ENCODE results near the gene TRIM68.

Gene TRIM68, protein sequence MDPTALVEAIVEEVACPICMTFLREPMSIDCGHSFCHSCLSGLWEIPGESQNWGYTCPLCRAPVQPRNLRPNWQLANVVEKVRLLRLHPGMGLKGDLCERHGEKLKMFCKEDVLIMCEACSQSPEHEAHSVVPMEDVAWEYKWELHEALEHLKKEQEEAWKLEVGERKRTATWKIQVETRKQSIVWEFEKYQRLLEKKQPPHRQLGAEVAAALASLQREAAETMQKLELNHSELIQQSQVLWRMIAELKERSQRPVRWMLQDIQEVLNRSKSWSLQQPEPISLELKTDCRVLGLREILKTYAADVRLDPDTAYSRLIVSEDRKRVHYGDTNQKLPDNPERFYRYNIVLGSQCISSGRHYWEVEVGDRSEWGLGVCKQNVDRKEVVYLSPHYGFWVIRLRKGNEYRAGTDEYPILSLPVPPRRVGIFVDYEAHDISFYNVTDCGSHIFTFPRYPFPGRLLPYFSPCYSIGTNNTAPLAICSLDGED

DNA sequence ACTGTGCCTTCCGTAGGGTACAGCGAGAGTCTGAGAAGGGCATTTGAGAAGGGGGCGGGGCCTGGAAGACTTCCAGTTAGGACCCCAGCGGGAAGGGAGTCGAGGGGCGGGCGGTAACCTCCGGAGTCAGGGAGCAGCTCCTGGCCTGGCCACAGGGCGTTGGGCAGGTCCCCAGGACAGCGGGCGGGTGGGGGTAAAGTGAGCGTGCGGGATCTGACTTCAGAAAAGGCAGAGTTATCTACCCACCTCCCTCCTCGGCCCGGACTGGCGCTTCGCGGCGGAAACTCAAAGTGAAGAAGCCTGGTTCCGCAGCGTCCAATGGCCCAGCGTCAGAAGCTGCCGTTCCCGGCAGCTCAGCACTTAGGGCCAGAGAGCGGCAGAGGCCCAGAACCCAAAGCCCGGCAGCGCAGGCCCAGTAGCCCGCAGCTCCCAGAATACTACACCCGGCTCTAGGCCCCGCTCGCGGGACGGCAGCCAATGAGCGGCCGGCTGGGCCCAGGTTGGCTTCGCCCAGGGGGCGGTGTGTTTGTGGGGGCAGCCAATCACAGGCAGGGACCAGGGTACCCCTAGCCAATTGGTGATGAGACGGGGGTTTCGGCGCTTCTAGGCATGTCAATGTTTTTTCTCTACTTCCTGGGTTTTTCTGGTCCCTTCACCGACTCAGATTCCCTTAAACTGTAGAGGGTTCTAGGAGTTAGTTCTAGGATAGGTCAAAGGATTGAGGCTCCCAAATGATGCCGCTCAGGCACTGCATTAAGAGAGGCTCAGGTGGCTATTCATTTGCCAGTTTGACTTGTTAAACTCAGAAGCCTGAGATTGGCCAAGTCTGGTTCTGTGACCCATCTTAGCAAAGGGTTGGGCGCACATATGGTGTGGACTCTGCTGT is at the start of gene TRIM68:
Gene TRIM68, minus strand, starts transcription at position 451 of the 886 bp plus-strand sequence. CDS start 2,727 bp downstream, outside the sequence.
- DNase-seq (ENCODE audit: low read depth in 1 of 2, low spot score in 1 of 2): peak; percentile 84 to 89

DNA sequence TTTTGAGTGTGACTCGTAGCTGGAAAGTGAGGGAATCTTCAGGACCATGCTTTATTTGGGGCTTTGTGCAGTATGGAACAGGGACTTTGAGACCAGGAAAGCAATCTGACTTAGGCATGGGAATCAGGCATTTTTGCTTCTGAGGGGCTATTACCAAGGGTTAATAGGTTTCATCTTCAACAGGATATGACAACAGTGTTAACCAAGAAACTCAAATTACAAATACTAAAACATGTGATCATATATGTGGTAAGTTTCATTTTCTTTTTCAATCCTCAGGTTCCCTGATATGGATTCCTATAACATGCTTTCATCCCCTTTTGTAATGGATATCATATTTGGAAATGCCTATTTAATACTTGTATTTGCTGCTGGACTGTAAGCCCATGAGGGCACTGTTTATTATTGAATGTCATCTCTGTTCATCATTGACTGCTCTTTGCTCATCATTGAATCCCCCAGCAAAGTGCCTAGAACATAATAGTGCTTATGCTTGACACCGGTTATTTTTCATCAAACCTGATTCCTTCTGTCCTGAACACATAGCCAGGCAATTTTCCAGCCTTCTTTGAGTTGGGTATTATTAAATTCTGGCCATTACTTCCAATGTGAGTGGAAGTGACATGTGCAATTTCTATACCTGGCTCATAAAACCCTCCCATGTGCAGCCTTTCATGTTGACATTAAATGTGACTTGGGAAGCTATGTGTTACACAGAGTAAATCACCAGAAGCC is 46.8 kb upstream of the TRIM68 start:
- no peak for DNase-seq (ENCODE audit: low read depth in 1 of 2, low spot score in 1 of 2)

DNA sequence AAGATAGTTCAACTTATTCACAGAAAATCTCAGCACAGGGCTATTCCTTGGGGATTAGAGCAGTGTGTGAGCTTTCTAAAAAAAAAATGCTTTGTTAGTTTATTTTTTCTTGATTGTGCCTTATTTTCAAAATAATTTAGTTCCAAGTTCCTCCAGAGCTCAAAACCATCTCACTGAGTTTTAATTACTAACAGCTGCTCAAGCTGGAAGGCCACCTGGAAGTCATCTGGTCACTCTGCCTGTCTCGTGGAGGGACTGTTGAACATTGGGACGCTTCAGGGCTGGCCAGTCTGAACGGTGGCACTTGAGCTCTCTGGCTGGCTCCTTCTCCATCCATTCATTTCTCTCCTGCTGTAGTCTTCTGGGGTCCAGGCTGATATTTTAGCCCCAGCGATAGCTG is 39.7 kb upstream of the TRIM68 start:
- no peak for DNase-seq (ENCODE audit: low read depth in 1 of 2, low spot score in 1 of 2)

DNA sequence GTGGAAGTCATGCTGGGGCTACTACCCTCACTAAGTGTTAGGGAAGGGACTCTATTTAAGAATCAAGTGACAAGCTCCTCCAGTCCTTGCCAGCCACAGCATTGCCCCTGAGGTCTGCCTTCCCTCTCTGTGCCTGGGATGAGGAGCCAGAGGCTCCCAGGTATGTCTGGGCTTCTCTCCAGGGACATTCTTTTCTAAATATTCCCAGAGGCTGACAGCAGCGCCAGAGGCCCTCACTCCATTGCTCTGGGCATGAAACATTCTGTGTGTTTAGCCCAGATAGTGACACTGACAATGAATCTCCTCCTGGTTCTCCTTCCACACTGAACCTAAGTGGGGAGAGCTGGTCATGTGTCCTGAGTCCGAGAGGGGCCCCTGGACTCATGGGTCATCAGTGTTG is 37.9 kb upstream of the TRIM68 start:
- no peak for DNase-seq (ENCODE audit: low read depth in 1 of 2, low spot score in 1 of 2)

DNA sequence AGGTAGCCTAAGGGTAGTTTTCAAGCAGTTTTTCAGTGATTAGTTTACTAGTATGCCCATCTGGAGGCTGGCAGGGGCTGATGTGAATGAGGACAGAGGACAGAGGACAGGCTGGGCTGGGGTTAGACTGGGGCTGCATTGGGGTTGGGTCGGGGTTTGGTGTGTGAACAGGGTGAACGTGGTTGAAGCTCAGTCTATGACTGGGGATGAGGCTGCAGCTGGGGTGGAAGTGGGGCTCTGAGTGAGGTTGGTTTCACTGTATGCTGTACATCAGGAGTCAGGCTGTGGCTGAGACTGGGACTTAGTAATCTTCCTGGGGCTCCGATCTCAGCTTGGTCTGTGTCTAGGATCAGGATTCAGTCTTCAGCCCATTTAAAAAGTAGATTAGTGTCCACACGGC is 36.2 kb upstream of the TRIM68 start:
- no peak for DNase-seq (ENCODE audit: low read depth in 1 of 2, low spot score in 1 of 2)

DNA sequence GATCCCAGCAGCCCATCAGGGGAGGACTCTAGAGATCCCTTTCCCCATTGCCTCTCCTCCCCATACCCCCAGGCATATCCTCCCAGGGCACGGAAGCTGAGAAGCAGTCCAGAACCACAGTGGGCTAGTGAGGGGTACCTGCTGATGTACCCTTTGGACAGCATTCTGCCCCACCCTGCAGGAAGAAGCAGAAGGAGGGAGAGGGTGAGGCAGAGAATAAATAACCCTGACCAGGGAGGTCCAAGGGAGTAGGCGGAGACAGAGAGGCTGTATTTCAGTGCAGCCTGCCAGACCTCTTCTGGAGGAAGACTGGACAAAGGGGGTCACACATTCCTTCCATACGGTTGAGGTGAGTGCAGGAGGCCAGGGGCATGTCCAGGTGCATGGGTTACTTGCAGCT is 35.7 kb upstream of the TRIM68 start, which contains the start of gene OR51E1:
Gene OR51E1, plus strand, starts transcription at position 301 of the 400 bp plus-strand sequence. CDS start 8,545 bp downstream, outside the sequence.
- no peak for DNase-seq (ENCODE audit: low read depth in 1 of 2, low spot score in 1 of 2)

DNA sequence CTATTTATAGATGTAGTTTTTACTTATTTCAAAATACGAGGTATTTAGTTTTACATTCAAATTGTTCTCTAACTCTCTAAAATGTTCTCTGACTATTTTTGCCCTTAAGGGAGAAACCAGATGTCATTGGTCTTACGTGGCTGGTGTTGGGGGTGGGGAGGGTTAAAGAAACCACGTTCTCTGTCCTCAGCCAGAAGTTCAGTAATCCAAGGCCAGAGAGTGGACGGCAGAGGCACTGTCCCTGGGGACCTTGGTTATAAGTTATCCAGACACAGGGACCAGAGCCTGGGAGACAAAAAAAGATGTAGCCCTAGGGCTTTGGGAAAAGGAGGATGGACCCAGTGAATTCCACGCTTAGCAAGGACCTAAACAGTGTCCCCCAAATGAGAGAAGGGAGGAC is 35.0 kb upstream of the TRIM68 start:
- no peak for DNase-seq (ENCODE audit: low read depth in 1 of 2, low spot score in 1 of 2)

DNA sequence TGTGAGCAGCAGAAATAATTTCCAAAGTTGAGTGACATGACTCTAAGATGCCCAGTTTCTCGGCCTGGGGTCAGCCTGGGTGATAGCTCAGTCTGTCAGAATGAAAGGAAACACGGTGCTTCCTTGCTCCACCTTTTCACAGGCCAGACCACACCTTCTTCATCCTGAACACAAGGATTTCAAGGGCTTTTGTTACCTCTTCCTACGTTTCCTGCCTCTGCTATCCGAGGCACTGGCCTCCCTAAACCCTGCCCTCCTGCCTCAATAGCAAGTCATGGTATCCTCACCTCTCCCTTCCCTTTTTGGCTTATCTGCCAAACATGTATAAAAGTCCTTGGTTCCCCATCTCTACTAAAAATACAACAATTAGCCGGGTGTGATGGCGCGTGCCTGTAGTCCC is 34.0 kb upstream of the TRIM68 start:
- DNase-seq (ENCODE audit: low read depth in 1 of 2, low spot score in 1 of 2): no peak

DNA sequence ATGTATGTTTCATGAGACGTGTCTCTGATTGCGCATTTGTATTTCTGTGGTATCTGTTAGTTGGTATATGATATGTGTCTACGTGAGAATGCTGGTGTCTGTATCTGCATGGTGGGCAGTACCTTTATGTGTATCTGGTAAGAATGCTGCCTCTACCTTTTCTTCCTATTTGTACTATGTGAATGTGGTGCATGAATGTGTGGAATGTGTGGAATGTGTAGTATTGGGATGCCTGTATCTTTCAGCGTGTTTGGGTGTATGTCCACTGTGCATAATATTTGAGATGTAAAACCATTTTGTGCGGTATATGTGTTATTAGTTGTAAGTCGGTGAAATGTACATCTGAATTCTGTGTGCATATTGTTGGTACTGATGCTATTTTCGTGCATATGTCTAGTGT is 33.5 kb upstream of the TRIM68 start:
- no peak for DNase-seq (ENCODE audit: low read depth in 1 of 2, low spot score in 1 of 2)

DNA sequence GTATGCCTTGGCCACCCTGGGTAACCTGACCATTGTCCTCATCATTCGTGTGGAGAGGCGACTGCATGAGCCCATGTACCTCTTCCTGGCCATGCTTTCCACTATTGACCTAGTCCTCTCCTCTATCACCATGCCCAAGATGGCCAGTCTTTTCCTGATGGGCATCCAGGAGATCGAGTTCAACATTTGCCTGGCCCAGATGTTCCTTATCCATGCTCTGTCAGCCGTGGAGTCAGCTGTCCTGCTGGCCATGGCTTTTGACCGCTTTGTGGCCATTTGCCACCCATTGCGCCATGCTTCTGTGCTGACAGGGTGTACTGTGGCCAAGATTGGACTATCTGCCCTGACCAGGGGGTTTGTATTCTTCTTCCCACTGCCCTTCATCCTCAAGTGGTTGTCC is 31.9 kb upstream of the TRIM68 start:
- DNase-seq (ENCODE audit: low read depth in 1 of 2, low spot score in 1 of 2): no peak

DNA sequence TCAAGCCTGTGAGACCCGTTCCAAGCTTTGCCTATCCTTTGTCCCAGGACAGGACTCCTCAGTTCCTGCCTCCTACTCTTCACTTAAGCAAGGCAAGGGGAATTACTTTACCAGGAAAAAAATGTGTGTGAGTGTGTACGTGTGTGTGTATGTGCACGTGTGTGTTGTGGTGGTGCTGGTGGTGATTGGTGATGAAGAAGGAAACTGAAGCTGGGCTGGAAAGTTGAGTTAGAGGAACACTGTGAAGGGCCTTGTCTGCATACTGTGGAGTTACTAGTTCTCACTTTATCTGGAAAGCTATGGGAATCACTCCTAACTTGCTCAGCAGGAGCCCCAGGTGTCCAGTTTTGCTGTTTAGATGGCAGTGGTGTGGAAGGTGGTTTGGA is 29.6 kb upstream of the TRIM68 start:
- no peak for DNase-seq (ENCODE audit: low read depth in 1 of 2, low spot score in 1 of 2)

DNA sequence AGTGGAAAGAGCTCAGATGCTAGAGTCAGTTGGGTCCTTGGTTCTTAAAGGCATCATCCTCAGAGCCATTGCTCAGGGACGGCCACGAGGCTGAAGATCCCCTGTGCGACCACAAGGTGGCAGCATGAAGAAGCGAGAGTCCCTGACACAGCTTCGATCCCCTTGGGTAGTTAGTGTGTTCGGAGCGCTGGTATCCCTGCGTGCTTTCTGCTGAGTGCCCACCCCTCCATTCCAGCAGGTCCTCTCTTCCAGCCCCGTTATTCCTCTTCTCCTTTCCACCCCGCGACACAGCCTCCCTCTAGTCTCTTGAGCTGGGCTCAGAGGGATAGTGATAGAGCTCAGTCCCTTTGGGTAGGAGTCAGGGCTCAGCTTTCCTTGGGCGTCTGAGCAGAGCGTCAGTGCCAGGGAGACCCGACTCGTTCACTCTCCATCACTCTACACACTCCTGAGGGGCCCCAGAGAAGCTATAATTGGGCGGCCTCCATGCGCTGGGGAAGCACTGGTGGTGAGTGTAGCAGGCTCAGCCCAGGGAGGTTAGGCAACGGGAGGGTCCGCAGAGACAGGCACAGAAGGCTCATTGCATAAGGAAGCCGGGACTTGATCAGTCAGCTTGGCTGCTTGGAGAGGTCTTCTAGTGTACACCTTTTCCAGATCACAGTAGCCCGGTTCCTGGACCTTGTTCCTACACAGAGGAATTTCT is 29.1 kb upstream of the TRIM68 start, which contains the start of gene OR51D1:
Gene OR51D1, plus strand, starts transcription at position 516 of the 700 bp plus-strand sequence. CDS start 2,314 bp downstream, outside the sequence.
- DNase-seq (ENCODE audit: low read depth in 1 of 2, low spot score in 1 of 2): peak; percentile 39 to 40

DNA sequence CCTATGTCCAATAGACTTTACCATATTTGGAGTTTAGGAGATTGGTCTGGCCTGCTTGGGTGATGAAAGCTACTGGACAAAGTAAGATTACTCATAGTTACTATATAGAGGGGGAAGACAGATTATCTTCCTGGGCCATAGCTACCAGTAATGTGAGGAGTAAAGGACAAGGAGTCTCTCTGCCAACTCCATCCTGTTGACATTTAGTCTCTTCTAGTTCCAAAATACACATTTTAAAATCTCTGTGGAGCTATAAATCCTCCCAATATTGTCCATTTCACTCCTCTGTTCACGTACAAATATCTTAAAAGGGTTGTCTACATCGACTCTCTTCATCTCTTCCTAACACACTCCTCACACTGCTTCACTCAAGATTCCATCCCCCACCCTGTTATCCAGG is 28.1 kb upstream of the TRIM68 start:
- DNase-seq (ENCODE audit: low read depth in 1 of 2, low spot score in 1 of 2): no peak

DNA sequence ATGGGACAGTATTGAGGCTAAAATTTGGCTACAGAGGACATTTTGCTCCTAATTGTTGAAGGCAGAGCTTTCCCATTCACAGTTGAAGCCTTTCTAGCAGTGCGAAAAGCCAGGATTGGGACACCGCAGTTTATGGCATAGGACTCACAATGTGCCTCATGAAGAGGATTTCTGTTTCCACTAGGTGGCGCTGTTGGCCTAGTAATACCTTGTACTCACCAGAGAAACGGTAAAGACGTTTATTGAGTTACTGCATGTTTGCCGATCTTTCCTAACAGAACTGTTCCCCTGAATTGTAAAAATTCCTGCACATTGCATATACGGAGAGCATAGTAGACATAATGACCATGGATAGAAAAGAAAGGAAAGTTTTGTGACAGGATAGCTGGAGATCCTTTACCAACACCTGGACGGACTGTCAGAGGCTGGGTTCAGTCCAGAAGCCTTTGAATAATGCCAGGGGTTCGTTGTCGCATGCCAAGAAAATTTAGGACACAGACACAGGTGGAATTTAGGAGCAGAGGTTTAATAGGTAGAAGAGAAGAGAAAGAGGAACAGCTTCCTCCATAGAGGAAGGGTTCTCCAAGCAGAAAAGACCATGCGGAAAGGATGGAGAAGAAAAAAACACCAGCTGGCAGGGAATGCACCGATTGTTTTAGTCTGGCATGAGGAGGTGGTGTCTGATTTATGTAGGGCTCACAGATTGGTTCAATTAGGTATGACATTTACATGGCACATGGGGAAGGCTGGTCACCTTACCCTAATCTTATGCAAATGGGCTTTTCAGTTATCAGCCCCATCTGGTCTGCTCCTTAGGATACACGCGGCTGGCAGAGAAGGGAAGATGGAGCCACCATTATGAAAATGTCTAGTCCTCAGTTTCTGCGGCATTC is 18.4 kb upstream of the TRIM68 start:
- no peak for DNase-seq (ENCODE audit: low read depth in 1 of 2, low spot score in 1 of 2)

DNA sequence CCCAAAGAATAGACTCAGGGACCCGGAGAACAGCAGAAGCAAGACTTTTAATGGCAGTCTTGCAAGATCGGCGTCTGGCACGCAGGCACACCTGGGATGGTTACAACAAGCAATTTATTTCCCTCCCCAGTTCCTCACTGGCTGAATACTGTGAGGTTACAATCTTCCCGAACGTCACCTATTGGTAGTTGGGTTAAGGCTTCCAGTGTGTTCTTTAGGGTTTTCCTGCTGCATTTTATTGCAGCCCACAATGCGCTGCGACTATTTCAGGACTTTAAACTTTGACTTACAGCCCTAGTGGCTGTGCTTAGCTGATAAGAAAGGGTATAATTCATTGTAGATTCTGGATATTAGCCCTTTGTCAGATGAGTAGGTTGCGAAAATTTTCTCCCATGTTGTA is 11.5 kb upstream of the TRIM68 start:
- no peak for DNase-seq (ENCODE audit: low read depth in 1 of 2, low spot score in 1 of 2)

DNA sequence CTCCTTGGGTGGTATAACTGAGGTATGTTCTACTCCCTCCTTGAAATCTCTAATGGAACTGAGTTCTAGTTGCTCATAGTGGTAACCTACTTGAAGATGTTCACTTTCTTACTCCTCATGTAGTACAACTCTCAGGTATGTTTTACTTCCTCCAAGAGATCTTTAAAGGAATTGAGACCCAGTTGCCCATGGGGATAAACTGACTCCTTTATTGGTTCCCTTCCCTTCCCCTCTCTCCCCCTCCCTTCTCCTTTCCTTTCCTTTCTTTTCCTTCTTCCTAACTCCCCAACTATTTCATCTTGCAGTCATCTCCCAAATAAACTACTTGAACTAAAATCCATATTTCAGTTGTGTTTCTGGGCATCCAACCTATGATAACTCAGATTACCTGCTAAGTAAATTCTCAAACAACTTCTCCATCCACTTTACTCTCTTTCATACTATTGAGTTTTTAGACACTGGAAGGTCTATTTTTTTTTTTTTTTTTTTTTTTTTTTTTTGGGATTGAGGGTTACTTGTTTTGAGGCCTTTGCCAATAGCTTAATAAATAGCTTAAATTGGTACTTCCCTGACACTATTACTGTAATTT is 7.9 kb upstream of the TRIM68 start:
- DNase-seq (ENCODE audit: low read depth in 1 of 2, low spot score in 1 of 2): no peak

DNA sequence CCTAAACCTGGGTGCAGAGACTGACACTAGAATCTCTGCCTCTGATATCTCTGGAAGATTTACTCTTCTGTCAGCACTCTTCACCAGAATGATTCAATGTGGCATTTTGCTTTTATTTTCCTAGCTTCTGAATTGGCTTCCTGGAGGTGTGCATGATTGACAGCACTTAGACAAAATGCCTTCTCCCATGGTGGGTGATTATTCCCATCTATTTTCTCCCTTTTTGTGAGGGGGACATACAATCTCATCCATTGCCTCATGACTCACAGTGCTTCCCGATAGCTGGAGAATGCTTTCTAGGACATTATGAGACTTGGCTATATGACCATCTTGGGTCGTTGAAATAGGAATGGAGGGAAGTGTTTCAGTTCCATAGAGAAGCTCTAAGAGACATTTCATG is 4.0 kb upstream of the TRIM68 start:
- no peak for DNase-seq (ENCODE audit: low read depth in 1 of 2, low spot score in 1 of 2)

DNA sequence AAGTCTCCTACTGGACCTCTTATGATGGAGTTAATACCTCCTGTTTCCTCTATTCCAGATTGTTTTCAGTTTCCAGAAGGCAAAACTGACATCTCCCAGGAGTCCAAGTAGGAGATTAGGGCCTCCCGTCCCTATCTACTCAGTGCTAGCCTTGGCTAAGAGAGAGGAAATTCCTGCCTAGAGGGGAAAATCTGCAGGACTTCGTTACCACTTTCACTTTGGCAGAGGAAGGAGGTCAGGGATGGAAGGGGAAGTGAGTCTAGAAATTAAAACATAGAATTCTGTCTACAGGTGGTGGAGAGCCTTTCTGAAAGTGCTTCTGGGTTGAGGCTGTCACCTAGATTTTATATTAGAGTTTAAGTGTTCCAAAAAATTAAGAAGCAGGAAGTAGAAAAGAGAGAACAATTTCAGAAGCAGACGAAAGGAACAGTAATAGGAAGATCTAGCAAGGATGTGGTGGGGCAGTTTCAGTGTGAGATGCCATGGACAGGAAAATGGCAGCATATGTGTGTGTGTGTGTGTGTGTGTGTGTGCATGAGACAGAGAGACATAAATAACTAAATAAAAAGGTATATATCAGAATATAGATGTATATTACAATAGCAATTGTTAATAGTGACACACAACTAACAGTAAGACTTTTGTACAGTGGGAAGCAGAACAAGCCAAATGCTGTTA is 2.4 kb upstream of the TRIM68 start:
- no peak for DNase-seq (ENCODE audit: low read depth in 1 of 2, low spot score in 1 of 2)

DNA sequence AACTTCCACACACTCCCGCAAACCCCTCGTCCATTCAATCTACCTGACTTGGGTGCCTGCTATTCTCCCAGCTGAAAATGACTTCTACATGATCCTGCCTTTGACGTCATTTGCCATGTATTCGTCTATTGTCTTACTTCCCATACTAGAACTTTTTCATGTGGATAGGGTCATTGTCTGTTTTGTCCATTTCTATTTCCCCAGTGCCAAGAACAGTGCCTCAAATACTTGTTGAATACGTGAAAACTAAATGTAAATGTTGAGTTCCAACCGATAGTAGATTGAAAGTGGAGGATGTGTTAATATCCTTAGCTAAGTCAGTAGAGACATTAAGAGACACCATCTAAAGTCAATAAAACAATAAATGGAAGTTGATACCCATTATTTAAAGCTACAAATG is 935 bp downstream of the TRIM68 start:
- DNase-seq (ENCODE audit: low read depth in 1 of 2, low spot score in 1 of 2): no peak

All from activated T-helper 1 cell treated with anti-CD3 and anti-CD28 coated beads, Interleukin-2, amount 50 U/mL, for 16 hours (primary cell).